ENCODE results near the gene CREG1.

The CREG1 gene

DNA sequence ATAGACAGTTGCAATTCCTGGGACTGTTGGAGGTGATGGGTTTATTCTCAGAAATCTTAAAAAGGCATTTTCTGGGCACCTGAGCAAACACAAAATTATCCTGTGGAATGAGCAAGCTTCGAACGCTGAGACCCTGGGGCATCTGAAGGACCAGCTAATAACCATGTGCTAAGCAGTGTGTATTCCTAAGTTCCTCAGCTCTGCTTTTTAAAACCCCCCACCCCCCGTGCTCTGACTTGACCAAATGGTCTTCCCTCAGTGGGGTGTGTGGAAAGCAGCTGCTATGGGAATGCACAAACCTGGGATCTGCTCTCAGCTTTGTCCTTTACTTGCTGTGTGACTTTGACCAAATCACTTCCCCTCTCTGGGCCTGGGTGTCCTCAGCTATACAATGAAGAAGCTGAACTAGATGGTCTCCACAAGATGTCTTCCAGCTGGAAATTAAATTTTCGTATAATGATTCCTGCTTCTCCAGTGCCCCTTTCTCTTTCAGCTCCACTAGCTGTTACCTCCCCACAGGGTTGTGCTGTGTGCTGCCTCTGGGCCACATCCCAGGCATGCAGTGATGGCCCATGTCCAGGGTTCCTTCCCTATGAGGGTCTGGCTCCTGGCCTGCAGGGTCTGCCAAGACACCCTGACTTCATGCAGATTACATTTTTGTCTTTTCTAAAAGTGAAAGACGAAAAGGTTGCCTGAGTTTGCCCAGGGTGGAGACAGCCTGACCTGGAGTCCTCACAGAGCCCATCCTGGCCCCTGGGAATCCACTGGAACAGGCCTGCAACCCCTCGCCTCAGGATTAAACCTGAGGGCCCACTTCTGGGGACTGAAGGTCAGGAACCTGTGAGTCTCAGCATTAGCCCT is 20.4 kb downstream of the CREG1 start:
- no peak for DNase-seq (ENCODE audit: low read depth)

DNA sequence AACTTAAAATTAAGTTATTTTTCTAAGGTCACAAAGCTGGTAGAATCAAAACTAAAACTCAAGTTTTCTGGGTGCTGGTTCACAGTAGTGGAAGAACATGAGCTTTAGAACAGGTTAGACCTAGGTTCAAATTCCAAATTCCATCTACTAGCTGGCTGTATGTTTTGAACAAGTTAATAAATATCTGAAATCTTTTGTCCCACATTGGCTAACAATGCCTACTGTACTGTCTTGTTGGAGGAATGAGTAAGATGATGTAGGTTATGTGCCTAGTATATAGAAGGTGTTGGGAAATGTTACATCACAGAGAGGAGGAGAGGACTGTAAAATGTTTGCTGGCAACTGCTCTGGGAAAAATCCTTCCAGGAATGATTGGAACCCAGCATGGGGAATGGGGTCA is 21.2 kb downstream of the CREG1 start:
- no peak for DNase-seq (ENCODE audit: low read depth)

DNA sequence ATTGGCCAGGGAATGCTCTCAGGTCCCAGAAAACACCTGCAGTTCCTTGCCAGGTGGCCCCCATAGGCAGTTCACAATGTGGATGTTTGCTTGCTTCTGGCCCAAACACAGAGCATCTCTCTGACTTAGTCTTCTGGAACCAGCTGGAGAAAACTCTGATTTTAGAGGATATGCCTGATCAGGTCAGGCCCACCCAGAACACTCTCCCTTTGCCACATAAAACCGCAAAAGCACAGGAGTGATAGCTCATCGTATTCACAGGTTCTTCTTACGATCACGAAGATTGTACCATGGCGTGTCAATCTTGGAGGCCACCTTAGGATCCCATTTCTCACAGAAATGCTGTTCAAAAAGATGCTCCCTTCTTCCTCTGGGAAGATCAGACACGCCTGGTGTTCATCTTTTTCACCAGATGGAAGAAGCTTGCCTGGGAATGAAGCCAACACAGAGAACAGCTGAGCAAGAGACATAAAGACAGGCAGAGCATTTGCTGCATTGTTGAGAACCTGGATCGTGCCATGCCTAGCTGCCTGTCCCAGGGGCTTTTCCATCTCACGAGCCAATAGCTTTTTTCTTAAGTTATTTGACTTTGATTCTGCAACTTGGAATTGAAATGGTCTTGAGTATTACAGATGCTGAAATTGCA is 23.6 kb downstream of the CREG1 start:
- DNase-seq (ENCODE audit: low read depth), result no peak

DNA sequence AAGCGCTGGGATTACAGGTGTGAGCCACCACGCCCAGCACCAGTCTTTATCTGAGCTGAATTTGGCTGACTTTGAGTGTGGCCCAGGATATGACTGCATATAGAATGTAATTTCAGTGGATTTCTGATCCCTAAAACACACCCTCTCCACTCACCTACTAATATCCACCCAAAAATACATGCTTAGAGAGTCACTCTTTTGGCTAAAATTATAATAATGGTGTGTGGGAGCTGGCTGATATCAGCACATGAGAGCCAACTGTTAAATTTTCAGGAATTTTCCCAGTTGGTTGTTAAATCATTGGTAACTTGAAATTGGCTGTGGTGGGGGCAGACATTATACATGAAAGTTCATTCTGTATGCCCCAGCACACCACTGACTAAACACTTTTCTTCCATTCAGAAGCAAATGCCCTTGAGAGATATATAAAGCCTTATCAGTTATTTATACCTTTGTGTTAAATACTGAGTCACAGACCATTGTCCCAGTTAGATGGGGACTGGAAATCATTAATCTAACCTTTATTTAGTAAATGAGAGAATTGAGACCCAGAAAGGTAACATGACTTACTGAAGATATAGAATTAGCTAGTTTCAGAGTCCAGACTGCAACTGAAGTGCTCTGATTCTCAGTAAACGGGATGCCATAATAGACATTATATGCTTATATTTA is 25.4 kb downstream of the CREG1 start:
- DNase-seq (ENCODE audit: low read depth), result no peak

DNA sequence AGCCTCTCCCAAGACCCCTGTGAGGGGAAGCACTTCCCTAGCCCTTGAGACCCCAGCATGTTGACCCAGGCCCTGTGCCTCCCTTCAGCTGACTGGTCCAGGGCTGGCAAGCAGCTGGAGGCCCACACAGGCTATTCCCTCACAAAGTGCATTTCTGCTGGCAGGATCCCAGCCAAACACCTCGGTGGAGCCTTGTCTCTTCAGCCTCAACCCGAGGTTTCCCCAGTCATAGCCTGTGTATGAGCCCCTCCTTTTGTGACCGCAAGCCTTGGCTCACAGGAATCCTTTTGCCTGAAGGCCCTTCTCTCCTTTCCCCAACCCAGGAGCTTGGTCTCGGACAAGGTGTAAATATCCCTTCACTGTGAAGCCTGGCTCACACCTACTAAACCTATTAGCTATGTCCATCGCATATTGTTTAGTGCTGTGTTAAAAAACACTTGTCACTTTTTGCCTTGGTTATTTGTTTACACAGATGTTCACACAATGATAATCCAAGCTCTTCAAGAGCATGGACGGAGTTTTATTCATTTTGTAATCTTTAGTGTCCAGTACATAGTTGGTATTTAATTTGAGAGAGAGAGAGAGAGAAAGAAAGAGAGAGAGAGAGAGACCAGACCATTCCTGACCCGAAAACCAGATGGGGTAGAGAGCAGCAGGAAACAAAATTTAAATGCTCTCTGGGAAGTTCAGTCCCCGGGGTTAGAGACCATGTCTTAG is 26.7 kb downstream of the CREG1 start:
- no peak for DNase-seq (ENCODE audit: low read depth)

DNA sequence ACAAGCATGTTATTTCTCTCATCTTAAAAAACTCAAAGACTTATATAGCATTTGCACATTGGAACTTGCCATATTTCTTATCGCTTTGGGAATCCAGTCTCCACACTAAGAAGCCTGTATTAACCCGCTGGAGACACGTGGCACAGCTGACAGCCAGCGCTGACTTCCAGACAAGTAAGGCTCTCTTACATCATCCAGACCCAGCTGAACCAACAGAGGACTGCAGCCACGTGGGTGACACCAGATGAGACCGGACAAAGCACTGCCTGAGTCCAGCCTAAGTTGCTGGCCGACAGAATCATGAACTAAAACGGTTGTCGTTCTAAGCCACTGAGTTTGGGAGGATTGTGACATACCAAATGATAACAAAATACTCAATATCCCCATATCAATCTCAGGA is 28.9 kb downstream of the CREG1 start:
- no peak for DNase-seq (ENCODE audit: low read depth)

DNA sequence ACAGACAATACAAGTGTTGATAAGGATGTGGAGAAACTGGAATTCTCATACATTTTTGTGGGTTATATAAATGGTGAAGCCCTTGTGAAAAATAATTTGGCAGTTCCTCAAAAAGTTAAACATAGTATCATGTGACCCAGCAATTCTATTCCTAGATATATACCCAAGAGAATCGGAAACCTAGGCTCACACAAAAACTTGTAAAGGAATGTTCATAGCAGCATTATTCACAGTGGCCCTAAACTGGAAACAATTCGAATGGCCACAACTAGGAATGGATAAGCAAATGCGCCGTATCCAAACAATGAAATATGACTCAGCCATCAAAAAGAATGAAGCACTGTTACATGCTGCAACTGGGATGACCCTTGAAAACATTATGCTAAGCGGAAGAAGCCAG is 31.3 kb downstream of the CREG1 start:
- no peak for DNase-seq (ENCODE audit: low read depth)

DNA sequence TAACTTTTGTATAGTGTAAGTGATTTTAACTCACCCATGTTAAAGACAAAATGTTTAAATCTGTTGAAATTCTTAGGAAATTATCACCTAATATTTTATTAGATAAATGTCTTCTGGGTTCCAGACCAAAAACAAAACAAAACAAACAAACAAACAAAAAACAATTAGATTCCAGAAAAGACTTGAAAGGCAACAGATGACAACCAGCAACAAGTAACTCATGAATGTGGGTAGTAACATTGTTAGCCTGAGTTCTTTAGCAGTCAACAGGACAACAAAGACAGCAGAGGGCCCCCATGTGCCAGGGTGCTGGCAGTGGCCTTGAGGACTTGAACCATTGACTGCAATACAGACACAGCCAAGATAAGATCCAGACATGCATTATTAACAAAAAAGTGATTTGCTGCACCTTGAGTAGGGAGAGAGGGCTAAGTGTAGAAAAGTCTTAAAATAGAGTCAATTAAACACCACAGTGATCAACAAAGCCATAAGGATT is 32.8 kb downstream of the CREG1 start:
- no peak for DNase-seq (ENCODE audit: low read depth)

DNA sequence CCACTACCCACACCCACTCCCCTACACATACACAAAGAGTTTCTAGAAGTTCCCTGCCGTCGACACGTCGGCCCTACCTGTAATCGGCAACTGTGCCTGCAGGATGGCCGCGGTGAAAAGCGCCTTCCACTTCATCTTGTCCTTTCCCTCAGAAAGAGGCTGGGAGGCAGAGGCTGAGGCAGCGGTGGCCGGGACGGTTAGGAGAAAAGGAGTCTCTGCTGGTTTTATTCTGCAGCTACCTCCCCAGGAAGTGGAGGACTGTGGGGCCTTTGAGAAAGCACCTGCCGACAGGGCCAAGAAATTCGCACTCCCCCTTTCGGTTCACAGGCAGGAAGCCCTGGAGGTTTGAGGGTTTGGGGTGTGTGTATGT is 35.2 kb downstream of the CREG1 start, which contains the start of gene CD247:
CD247 (minus strand) TSS at position 199 of the 370 bp plus-strand sequence; CDS start at position 135, 64 bp downstream.
- no peak for DNase-seq (ENCODE audit: low read depth)

DNA sequence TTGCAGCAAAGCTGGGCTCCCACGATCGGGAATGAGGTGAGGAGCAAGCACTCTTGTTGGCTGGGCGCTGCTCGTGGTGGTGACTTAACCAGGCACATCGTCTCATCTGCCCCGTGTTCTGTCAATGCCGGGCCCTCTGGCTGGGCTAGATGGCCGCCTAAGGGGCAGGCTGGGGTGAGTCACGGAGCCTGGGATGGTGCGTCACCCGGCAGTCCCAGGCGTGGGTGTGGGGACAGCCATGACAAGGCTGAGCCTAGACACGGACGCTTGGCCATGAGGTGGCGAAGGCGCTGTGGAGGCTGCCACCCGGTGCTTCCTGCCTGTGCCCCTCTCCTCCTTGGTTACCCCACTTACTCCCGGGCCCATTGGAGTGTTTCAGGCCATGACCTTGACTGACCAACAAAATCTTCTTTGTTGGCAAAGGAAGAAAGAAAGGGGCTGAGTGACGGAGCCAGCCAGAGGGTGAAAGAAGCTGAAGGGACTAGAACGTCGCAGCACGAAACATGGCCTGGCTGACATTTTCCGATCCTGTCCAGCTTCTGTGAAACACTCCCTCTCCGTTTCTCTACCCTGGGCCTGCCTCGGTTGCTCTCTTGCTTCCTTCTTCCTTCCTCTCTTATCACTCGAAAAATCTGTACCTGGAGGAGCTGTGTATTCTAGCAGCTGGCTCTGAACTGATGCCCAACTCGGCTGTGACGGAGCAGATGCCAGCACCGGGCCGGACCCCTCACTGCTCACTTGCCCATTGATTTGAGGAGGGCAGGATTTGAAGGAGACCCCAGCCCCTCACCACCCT is 35.8 kb downstream of the CREG1 start:
- DNase-seq (ENCODE audit: low read depth), result no peak

DNA sequence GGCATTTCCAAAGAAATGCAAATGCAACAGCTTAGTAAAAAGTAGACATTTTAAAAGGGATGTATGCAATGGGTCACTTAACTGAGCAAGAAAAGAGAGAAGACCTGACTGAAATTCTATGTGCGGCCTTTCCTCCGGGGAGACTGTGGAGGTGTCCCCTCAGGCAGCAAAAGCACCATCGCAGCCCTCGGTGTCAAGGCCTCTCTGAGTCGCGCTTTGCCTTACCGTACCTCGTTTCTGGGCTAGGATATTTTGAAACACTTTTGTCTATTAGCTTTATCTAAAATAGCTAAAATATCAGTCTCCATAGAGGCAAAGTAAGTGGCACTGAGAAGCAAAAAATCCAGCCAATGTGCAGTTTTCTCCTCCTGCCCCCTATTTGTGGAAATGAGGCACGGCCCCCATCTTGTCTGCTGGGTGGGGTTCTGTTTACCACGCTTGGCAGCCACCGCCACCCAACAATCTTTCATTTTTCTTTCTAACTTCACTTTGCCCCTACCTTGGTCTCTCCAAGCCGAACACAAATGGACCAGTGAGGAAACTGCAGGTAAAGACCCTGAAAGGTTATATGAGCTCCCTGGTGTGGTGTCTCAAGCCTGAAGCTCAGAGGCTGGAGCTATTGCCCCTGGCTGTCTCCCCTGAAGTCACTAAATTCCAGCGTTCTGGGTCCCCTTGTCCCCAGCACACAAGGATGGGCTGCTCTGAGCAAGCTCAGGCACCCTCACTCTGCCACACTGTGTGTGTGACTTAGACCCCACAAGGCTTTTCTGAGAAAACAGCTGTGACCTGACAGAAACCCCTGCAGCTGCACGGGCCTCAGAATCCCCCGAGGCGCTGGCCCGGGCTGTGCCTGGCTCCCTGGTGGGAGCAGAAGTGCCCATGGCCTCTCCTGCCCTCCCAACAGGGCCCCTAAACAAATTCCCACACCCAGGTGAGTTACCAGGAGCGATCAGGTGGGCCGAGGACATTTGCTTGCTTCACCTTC is 36.9 kb downstream of the CREG1 start:
- no peak for DNase-seq (ENCODE audit: low read depth)

DNA sequence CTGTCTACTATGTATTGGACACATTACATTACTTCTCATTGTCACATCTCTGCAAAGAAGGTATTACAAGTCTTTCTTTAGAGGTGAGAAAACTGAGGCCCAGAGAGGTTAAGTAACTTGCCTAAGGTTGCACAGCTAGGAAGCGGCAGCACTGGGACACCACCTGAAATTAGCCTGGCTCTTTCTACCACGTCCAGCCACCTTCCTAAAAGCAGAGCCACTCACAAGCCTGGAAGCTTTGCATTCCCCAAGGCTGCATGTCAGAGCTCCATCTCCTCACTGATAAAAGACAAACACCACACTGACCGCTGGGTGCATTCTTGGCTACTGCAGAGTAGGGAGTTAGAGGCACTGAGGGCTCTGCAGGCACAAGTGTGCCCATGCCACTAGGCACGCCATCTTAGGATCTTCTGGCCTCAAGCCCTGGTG is 37.7 kb downstream of the CREG1 start:
- no peak for DNase-seq (ENCODE audit: low read depth)

DNA sequence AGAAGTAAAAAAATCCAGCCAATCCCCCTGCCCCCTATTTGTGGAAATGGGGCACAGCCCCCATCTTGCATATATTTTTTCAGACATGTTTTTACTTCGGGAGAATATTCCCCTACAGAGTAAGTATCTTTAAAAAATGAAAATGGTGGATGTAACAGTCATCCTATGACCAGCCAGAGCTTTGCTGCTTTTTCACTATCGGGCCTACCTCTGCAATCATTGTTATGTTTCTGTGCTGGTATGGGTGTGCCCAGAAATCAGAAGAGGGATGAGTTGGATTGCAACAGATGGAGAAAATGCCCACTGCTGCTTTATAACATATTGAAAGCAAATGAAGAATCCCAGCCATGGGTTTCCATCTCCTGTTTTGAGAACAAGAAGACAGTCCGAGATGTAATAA is 38.1 kb downstream of the CREG1 start:
- no peak for DNase-seq (ENCODE audit: low read depth)

DNA sequence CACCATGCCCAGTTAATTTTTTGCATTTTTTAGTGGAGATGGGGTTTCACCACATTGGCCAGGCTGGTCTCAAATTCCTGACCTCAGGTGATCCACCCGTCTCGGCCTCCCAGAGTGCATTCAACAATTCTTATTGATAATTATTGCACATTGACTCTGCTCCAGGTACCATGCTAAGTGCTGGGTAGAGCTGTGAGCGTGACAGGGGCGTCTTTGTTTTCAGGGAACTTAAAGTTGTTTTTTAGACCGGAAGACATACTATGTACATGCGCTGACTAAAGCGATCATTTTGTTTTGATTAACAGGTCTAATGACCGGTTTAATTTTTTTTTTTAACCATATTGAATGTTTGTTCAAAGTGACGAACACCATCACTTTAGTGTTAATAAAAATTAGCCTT is 39.3 kb downstream of the CREG1 start:
- DNase-seq (ENCODE audit: low read depth), result no peak

DNA sequence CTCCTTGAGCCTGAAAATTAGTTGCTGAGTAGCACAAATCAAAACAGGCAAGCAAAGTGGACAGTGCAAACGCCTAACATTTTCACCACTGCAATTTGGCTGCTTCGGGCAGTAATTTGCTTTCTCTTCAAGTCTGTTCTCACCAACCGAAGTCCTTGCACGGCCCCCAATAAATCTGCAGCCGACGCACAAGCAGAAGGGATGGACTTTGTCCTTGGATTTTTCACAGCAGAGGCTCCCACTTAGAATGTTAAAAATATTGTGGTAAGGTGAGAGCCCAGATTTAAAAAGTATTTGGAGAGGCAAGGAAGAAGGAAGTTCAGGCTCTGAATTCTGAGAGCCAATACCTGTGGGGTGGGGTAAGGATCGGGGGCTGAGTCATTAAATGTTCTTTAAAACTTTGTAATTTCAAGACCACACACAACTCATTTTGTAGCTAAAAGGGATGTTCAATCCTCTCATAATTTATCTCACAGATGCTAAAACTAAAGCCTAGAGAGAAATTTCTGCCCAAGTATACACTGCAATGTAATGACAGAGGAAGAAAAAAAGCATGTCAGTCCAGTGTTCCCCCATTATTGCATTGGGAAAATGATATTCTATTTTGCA is 41.4 kb downstream of the CREG1 start:
- DNase-seq (ENCODE audit: low read depth), result no peak

DNA sequence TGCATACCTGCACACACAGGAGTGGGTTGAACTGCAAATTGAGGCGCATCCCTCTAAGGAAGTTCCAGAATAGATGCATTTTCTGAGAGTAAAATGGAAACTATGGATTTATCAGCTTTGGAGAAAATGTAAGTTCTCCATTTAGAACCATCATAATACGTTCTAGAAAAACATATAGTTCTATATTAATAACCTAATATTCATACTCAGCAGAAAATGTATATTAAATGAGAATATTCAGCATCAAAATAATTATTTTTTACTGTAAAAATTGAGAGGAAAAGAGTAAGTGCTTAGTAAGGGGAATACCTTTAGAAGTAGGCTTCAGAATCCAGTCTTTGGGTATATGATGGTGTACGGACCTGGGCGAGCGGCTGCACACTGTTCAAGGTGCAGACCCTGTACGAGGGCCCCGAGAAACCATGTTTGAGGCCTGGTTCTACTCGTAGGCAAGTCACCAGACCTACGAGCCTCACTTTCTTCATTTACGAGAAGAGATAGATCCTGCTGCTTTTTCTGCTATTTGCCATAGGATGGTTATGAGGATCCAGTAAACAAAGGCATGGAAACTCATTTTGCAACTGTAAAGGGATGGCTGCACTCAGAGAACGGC is 42.1 kb downstream of the CREG1 start:
- no peak for DNase-seq (ENCODE audit: low read depth)

DNA sequence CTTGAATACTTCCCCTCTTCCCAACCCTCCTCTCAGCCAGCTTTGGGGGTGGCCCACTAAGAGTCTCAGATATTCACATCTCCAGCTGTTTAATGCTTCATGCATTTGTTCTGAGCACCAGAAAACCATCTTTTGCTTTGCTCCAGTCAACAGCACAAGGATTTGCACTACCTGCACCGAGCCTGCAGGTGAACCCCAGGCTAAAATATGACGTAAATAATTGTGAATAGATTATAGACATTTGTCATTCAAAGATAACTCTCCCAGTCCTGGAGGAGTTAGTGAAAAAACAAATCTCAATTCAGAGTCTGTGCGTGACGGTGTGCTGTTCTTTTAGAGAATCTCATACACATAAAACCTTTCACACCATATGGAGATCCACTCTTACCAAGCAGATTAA is 42.7 kb downstream of the CREG1 start:
- DNase-seq (ENCODE audit: low read depth), result no peak

DNA sequence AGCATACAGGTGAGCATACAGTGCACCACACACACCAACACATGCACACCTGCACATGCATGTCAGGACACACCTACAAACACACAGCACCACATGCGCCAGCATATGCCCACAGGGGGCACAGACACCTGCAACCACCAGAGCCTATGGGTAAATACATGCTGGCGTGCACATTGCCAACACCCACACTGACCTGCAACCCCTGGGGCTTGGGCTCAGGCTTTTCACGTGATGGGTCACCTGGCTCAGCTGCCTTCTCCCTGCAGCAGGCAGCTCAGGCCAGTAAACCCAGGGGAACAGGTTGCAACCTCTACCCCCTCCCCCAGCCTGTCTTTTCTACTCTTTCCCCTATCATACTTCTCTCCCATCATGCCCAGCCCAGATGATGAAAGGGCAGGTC is 43.3 kb downstream of the CREG1 start:
- DNase-seq (ENCODE audit: low read depth), result no peak

DNA sequence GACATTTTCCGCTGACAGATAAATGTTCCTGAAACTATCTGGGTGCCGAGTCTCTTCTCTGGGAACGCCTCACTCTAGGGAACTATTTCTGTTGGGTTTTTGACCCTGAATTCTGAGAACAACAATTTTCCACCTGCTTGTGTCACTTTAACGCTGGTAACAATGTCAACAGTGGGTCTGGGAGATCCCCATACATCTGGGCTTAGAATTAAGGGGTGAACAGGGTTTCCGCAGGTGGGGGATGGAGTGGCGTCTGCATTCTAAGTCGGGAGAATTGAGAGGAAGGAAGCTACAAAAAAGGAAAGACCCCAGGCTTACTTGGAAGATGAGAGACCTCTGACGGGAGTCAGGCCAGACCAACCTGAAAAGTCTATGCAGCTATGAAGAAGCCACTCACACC is 44.0 kb downstream of the CREG1 start:
- no peak for DNase-seq (ENCODE audit: low read depth)

Data from GM04503 (cell line).